Fibroblast of skin of right quadriceps (primary cell): ENCODE measurements around the gene TLK2.
"Not testable (repeated sequence)": the region's sequence is repeated elsewhere in the genome, so short reads cannot be mapped to it uniquely, and the experiment has no call there.

ENCODE experiments used
- DNase-seq: peaks from one replicate; pipeline ENCODE4 v3.0.0-alpha.2; 2013

TLK2 gene

DNA sequence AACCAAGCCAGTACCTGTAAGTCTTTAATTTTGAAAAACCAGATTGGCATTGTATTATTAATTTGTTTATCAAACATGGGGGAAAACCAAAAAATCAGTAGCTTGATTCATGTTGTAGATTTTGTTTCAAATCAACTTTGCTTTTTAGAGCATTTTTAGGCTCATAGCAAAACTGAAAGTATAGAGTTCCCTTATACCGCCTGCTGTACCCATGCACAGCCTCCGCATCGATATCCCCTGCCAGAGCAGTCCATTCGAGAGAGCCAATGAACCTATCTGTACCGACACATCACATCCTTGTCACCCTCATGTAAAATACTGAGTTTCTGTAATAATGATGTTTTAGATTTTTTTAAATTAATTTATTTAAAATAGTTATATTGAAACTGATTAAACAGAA, 132.7 kb downstream of the TLK2 start:
- no peak for DNase-seq

DNA sequence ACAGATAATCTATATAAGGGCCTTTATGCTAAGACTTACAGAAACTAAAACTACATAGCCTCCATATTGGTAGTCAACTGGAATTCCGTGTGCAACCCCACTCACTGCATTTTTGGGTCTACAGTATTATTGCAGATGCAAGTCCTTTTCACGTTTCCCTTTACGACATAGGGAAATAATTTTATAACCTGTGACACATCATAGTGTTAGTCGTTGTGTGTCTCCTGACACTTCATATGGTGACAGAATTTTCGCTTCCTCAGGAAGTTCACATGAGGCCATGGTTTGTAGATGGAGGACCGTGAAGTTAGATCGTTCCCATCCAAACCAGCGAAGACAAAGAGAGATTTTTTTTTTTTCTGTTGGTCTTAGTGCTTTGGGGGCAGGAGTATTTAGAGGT, 133.1 kb downstream of the TLK2 start:
- no peak for DNase-seq

DNA sequence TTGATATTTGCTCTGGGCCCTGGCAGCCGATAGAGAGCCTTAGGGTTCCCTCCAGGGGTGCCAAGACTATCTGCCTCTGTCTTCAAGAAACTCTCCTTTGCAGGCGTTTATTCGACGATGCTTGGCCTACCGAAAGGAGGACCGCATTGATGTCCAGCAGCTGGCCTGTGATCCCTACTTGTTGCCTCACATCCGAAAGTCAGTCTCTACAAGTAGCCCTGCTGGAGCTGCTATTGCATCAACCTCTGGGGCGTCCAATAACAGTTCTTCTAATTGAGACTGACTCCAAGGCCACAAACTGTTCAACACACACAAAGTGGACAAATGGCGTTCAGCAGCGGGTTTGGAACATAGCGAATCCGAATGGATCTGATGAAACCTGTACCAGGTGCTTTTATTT, 133.7 kb downstream of the TLK2 start:
- DNase-seq: not testable (repeated sequence)

DNA sequence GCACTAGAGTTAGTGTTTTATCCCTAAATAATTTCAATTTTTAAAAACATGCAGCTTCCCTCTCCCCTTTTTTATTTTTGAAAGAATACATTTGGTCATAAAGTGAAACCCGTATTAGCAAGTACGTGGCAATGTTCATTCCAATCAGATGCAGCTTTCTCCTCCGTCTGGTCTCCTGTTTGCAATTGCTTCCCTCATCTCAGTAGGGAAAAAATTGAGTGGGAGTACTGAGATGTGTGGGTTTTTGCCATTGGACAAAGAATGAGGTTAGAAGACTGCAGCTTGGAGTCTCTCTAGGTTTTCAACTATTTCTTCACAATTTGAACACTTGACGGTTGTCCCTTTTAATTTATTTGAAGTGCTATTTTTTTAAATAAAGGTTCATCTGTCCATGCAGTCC, 134.5 kb downstream of the TLK2 start:
- peak; percentile 49 for DNase-seq

DNA sequence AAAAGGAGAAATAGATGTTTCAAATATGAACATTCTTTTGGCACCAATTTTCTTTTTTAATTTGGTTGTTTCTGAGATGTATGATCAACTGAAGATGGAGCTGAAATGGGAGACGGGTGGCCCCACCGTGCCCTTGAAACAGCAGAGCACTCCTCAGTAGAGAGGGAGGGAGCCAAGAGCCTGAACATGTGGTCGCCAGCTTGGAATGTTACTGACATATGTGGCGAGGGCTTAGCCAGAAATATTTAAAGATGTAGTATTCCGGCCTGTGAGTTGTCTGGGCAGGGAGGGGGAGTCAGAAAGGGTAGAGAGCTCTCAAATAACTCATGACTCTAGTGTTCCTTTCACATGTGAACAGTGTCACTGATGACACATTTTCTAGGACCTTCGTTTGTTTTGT, 135.5 kb downstream of the TLK2 start:
- DNase-seq: peak; percentile 95

DNA sequence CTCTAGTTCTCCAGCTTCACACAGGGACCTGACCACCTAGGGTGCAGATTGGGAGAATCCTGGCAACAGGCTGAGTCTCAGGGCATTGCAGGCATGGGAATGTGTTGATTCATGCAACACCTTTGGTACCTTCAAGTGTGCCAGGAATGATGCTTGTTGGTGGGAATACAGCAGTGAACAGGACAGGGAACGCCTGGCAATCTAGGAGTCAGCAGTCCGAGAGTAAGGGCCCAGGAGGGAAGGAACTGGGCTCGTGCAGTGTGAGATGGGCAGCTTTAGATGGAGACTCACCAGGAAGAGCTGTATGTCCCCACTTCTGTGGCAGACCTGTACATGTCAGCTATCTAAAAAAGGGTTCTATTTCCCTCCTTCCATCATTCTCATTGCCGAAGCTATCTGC, 136.9 kb downstream of the TLK2 start:
- no peak for DNase-seq

DNA sequence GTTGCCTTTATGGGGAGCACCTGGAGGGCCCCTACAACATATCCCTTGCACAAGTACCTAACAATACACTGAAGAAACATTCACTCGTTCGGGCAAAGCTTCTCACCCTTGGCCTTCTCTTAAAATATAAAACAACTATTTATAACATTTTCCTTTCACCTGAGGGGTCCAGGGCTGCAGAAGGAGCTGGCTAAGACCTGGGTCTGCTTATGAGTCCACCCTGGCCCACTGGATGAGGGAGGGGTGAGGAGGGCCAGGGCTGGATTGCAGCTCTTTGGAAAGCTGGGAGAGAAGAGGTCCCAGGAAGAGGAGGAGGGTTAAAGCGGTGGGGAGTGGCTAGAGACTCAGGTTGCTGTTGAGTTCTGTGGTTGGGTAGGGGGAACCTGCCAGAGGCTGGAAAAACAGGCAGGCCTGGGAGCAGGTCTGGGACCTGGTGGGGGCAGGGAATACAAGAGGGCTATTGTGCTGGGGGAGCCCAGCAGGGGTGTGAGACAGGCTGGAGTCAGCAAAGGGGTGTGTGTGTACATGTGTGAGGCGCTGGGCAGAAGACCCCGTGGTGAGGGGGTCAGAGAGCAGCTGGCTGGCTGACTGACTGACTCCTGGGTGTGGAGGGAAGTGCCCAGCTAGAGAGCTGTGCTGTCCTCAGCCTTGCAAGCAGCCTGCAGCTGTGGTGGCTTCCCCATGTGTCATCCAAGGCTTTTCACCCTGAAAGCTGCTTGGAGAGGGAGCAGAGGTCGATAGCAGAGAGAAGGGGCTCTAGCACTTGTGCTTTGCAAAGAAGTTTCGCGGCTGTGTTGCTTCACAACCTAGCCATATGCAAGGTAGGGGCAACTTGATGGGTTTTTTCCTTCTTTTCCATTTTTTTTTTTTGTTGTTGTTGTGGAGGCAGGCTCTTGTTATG, 138.6 kb downstream of the TLK2 start:
- no peak for DNase-seq

DNA sequence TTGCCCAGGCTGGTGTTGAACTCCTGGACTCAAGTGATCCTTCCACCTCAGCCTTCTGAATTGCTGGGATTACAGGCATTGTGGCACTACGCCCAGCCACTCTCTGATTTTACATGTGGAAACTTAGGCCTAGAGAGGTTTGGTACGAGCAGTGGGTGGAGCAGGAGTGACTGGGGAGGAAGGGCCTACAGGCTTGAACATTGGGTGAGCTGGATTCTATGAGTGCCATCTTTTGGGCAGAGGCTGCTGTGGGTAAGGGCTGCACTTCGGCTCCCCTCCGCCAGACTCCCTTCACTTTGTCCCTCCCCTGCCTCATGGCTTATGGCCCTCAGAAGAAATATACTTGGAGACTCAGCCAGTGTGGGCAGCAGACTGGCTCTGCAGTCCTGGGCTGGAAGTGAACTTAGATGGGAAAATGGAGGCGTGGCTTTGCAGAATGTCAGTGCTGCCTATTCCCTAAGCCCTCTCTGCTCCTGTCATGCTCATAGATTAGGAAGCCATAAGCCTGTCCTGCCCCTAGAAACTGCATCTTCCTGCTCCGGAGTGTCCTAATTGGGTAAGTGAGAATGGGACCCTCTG, 139.4 kb downstream of the TLK2 start:
- DNase-seq: peak; percentile 63

DNA sequence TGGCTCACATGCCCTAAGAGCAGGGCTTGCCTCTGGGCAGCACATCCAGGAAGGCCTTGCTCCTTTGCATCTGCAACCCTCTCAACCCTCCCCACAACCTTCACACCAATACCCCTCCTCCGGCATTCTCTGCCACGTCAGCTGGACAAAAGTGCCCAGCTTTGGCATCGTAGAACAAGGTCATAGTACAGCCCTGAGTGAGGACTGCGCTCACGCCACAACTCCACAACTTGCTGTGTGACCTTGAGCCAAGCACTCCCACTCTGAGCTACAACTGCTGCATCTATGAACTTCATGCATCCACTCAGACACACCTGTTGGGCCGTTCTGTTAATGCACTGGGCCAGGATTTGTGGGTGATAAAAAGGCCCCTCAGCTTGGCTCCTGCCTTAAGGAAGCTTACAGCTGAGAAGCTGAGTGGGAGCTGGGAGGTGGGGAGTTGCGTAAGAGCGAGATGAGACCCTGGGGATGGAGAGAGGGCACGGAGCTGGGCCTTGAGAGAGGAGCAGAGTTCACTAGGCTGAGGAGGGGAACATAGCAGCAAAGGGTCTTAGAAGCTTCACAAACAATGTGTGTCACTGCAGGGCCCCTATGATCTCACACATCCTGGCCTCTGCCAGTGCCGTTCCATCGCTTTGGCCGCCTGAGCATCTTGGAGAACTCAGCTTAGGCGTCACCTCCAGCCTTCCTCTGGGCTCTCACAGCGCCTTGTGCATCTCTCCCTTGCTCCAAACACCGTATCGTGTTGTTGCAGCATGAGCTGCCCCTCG, 140.2 kb downstream of the TLK2 start:
- DNase-seq: no peak

DNA sequence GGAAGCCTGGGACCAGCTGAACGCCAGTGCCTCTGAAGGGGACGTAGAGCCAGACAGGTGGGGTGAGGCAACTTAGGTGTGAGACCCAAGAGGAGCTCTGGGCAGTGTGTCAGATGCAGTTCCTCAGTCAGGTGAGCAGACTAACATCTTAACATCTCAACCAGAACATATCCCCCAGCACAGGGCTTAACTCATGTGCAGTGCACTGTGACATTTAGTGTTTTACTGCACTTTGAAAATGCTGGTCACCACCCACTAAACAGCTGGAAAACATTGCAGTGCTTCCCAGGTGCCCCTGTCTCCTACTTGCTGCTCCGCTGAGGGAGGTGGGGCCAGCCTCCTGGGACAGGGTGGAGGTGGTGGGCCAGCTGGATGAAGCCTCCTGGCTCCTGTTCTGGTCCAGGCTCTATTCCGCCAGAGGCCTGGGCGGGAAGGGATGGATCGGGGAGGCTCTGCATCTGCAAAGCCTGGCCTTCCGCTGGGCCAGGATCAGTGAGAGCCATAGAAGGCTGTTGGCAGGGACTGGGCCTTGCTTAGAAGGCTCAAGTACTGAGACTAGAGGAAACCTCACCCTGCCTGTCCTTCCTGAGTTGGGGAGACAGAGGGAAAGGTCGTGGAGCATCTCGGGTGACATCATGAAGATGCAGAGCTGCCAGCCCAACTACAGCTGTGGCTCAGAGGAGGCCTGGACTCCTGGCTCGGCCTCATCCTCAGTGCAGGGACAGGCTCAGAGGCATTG, 141.0 kb downstream of the TLK2 start:
- DNase-seq: no peak

DNA sequence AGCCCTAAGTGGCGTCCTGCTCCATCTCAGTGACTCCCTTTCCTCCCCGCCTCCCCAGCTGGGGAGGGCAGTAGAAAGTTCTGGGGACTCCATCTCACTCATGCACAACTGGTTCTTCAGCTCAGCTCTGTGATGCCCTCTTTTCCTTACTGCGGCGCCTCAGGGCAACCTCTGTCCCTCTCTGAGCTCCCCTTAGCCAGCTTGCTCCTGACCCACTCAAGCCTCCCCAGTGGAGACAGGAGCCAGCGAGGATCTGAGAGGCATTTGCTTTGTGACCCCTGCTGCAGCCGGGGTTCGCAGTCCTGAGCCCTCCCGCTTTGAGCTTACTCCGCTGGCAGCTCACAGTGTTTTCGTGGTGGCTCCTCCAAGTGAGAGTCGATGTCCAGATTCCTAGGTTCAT, 142.6 kb downstream of the TLK2 start:
- no peak for DNase-seq

DNA sequence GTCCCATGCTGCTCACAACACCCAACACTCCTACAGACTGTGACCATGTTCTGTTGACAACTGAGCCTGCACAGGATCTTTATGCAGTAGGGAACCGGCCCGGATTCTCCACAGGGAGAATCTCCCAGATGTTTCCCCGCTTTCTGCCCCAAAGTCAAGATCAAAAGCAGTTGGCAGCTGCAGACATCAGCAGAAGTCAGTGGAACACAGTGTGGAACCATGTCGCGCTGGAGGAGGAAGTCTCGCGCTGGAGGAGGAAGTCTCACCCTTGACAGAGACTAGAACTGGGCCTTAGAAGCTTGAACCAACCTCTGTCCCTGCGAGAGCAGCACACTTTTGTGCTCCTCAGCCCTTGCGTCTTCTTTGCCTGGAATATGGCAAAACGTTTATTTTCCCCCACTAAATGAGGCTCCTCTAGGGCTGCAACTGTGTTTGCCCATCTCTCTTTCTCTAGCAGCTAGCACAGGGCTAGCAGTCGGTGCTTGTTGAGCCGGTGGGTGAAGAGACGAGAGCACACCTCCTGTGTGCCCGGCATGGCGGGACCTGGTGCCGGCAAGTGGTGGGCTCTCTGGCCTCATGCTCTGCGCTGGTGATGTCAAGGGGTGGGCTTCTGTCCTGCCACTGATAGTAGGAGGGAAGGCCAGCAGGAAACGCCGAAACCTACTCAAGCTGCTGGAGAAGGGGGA, 146.7 kb downstream of the TLK2 start:
- DNase-seq: no peak

DNA sequence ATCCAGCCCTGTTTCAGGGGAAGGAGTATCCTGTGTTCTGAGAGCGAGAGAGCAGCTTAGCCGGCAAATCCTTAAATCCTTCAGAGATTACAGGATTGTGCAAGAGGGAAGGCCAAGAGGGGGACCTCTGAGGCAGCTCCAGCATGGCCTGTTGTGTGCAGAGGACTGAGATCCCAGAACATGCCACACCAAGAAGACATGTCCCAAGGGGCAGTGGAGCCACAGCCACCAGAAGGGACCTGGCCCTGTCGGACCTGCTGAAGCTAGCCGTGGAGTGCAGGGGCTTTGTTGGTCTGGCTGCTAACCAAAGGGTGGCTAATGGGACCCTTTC, 147.2 kb downstream of the TLK2 start:
- no peak for DNase-seq

DNA sequence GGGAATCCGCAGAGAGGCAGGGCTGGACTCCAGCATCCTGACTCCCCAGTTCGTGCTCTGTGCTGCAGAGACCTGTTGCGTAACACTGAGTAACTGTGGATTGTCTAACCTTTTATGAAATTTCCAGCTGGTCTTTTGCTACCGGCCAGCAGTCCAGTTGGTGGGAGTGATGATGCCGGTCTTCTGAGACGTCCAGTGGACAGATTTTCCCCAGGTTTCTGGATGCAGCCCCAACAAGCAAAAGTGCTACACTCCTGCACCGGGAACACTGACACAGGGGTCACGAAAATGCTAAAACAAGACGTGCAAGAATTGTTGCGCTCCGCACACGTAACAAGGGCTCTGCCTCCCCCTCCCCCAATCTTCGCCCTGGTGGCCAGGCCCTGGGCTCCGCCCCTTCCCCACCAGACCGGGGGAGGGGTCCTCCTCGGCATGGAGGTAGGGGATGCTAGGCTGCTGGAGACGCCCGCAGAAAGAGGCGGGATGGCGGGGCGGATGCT, 148.1 kb downstream of the TLK2 start:
- peak; percentile 77 for DNase-seq

DNA sequence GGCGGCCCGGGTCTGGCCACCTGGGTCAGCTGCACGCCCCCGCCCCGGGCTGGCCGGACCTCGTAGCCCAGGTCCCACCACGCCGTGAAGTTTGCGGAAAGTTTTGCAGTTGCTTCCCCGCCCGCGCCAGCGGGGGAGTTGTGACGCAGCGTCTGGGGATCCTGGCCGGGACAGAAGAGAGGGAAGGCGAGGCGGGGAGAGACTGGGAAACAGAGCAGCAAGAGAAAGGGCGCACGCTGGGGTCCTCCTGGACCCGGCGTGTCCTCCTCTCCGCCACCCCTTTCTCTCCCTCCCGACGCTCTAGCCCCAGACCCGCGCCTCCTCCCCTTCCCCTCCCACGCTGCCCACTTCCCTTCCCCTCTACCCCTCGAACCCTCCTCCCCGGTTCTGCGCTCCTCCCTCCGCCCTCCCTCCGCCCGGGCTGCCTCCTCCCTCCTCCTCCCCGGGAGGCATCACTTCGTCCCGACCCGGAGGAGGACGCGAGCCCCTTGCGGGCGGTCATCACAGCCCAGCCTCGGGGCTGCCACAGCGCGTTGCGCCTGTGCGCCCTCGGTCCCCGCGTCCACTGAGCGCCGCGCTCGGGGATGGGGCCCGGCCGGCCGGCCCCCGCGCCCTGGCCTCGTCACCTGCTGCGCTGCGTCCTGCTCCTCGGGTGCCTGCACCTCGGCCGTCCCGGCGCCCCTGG, 148.7 kb downstream of the TLK2 start, which contains the start of gene MRC2:
TSS of gene MRC2 (plus strand) at position 452 of the 685 bp plus-strand sequence. CDS start at position 585, 133 bp downstream.
- DNase-seq: peak; percentile 82

DNA sequence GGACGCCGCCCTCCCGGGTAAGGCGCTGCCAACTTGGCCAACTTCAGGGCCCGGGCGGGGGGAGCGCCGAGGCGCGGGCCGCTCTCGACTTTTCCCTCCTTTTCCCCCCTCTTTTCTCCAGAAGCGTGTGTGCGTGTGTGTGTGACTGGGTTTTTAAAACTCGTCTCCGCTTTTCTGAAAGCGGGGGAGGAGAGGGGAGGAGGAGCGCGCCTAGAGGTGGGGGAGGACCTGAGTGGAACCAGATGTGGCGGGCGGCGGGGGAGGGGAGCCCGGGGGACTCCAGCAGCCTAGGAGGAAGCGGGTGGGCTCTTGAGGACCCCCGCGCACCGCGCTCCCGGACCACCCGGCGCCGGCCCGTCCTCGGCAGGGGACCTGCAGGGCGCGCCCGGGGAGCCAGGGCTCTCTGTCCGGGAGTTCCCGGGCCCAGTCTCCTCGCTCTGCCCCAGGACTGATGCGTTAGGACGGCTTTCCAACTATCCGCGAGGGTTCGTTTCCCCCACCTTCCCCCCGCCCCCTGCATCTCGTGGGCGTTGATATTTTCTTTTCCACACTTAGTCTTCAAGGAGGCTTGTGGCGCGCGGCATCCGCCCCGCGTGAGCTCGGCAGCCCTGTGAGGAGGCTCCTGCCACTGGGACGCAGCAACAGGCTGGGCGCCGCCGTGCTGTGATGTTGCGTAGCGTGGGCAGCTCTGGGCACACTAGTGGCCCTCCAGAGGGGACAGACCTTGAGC, 149.4 kb downstream of the TLK2 start:
- DNase-seq: peak; percentile 90

DNA sequence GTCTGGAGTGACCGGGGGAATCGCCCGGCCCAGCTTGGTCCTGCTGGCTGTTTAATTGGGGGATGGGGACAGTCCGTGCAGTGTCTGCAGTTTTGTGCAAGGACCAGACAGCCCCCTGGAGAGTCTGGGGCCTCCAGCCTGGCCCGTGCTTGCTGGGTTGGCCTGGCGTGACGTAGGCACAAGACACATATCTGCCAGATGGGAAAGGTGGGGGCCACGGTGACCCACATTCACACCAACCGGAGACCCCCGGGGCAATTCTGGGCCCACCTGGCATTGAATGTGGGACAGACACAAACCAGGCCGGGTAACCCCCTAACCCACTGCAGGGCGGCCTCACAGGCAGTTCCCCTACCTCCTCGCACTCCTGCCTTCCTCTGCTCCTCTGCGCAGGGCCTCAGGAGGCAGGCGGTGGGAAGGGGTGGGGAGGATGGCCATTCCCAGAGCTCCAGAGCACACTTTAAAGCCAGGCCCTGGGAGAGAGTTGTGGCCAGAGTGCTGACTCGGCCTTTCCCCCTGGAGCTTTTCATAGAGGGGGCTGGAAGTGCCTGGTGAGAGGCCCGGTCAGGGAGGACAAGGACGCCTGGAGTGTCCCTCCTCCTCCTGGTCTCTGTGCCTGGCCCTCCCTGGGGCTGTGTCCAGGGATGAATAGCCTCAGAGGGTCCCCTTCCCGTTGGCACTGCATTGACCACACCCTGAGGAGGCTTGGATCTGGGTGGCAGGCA, 150.4 kb downstream of the TLK2 start:
- DNase-seq: peak; percentile 75

DNA sequence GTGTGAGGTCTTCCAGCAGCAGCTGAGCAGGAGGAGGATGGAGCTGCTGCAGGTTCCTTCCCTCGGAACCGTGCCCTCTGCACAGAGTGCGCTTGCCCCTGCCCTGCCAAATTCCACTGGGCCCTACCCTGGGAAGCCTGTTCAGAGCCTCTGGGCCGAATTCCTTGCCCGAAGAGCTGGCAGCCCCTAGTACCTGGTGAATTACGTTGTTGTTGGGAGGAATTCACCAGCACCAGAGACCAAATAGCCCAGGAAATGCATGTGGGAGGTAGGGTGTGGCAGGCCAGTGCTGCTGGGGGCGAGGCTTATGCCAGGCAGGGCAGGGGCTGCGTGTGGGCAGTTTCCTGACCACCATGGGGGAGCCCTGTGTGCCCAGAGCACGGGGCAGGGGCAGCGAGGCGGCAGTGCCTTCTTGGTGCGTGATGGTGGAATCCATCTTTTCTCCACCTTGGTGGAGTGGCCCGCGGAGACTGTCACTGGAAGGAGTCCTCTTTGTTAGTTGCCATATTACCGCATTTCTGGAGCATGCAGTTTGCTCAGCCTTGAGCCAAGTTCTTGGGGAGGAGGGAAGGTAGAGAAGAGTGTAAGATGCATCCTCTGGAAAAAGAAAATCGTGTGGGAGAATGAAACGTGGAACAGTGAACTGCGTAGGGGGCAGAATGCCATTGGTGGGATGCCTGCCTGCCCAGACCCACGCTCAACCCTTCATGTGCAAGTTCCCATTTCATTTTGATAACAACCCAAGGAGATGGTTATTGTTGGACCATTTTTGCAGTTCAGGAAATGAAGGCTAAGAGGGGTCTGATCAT, 151.1 kb downstream of the TLK2 start:
- DNase-seq: no peak

DNA sequence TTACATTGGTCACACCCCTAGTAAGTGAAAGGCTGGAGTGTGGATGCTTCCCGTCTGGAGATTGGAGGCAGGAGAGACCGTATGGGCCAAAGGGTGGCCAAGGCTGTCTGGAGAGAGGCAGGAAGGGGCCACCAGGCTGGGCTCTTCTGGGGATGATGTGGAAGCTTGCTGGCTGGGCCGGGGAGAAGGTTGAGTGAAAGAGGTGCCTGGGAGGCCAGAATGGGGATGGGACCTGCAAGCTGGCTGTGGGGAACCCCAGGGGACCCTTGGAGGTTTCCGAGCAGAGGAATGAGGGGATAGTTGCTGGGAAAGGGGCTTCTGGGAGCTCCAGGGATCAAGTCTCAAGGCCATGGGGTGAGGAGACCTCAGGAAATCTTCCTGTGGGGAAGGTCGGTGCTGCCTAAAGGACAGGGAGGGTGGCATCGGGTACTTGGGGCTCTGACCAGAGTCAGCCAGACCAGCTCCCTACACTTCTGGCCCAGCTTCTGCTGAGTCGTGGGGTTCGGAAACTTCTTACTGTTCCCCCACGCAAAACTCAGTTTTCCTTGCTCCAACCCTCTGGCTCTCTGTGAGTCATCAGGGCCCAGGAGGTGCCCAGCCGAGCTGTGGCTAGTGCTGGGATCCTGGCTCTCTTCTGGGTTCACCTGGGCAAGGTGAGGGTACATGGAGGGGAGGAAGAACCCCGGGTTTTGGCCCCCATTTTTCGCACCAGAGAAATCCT, 151.9 kb downstream of the TLK2 start:
- no peak for DNase-seq
